Upper lobe of right lung (tissue), 1 donor: ENCODE data around the gene SERPINB8. TPM values are rescaled to one million over a fixed set of nuclear protein-coding genes. Genes with fewer than 3 reads are reported as not detected.

Source experiments
- ATAC-seq: fragments of 200-7000 bp; cut with Tn5 transposase; one replicate; pipeline ENCODE4 v1.9.1; 2020; ENCODE audit warnings: mild to moderate bottlenecking, moderate library complexity
- DNase-seq: peaks from one replicate; pipeline ENCODE4 v3.0.0-alpha.2; 2020
- H3K27ac ChIP-seq: fragments of 200-600 bp; one replicate; pipeline ENCODE4 v1.8.0; 2022
- H3K27me3 ChIP-seq: fragments of 200-600 bp; one replicate; pipeline ENCODE4 v1.8.0; 2022; ENCODE audit warnings: mild to moderate bottlenecking
- H3K36me3 ChIP-seq: fragments of 200-600 bp; one replicate; pipeline ENCODE4 v1.8.0; 2022
- H3K4me1 ChIP-seq: fragments of 200-600 bp; one replicate; pipeline ENCODE4 v1.8.0; 2022
- H3K4me3 ChIP-seq: fragments of 200-600 bp; one replicate; pipeline ENCODE4 v1.8.0; 2022; ENCODE audit warnings: mild to moderate bottlenecking
- H3K9me3 ChIP-seq: fragments of 200-600 bp; one replicate; pipeline ENCODE4 v1.8.0; 2022
- CTCF ChIP-seq: fragments of 200-600 bp; IDR thresholded peaks from one replicate; pipeline ENCODE4 v1.8.0; 2022; ENCODE audit warnings: antibody characterized with exemption
- intact Hi-C: fragments of 100-400 bp; cut with DNase I; formaldehyde crosslinking; loops from one replicate; pipeline ENCODE4 v1.11.0; 2022
- total RNA-seq: library from RNA; stranded (reverse); fragmentation: NEBNext Ultra II Directional; extraction: Animal tissue kit (Norgen Biotek cat#: 25700); gene quantifications from one replicate; pipeline ENCODE4 v1.2.1, GENCODE V29; 2021
- donor health status: DM: no; HTN: yes; CAD: no; lungs with severe emphysema.

SERPINB8 gene
- total RNA-seq, 1 donor from 2014 or later = 24.6 TPM

GRCh38 chr18:64019922-64020756, 50.3 kb downstream of the SERPINB8 start:
- Histone ChIP-seq H3K36me3 (no peaks in the 10 kb centered on the region), H3K4me3 (no peak overlapping the region), H3K27me3 (no peaks in the 10 kb centered on the region), H3K4me1 (no peaks in the 10 kb centered on the region), H3K9me3 (no peaks in the 10 kb centered on the region), H3K27ac (no peak overlapping the region)
- no peak for TF ChIP-seq CTCF
- ATAC-seq (no peak), DNase-seq (no peak)
- intact Hi-C loops = no loop called here

GRCh38 chr18:64026350-64026749, 56.5 kb downstream of the SERPINB8 start:
- Histone ChIP-seq H3K9me3 (no peaks in the 10 kb centered on the region), H3K36me3 (no peaks in the 10 kb centered on the region), H3K4me1 (no peaks in the 10 kb centered on the region), H3K27ac (no peak overlapping the region), H3K4me3 (no peak overlapping the region), H3K27me3 (no peaks in the 10 kb centered on the region)
- ATAC-seq (no peak), DNase-seq (no peak)
- intact Hi-C loops = no loop called here
- TF ChIP-seq CTCF = no peak

GRCh38 chr18:64027931-64028695, 58.2 kb downstream of the SERPINB8 start:
- no peak overlapping the region for H3K4me3 ChIP-seq
- intact Hi-C loops = no loop called here
- no peaks in the 10 kb centered on the region for H3K4me1 ChIP-seq
- H3K27ac ChIP-seq = no peak overlapping the region
- H3K9me3 ChIP-seq = no peaks in the 10 kb centered on the region
- ATAC-seq (no peak), DNase-seq (no peak)
- no peak for TF ChIP-seq CTCF
- H3K36me3 ChIP-seq = no peaks in the 10 kb centered on the region
- H3K27me3 ChIP-seq = no peaks in the 10 kb centered on the region

GRCh38 chr18:64029096-64029495, 59.2 kb downstream of the SERPINB8 start:
- H3K27me3 ChIP-seq = no peaks in the 10 kb centered on the region
- no peak overlapping the region for H3K4me3 ChIP-seq
- no peak for TF ChIP-seq CTCF
- H3K4me1 ChIP-seq = no peaks in the 10 kb centered on the region
- intact Hi-C loops = no loop called here
- no peaks in the 10 kb centered on the region for H3K36me3 ChIP-seq
- DNase-seq (no peak), ATAC-seq (no peak)
- H3K27ac ChIP-seq = no peak overlapping the region
- no peaks in the 10 kb centered on the region for H3K9me3 ChIP-seq

- Histone ChIP-seq H3K9me3 (no peaks in the 10 kb centered on the region), H3K27ac (no peak overlapping the region), H3K36me3 (no peaks in the 10 kb centered on the region), H3K4me1 (no peaks in the 10 kb centered on the region), H3K27me3 (no peaks in the 10 kb centered on the region), H3K4me3 (no peak overlapping the region)
- ATAC-seq = no peak
- intact Hi-C loops = no loop called here
- DNase-seq = no peak
- no peak for TF ChIP-seq CTCF
Observed at GRCh38 chr18:64031411-64031810, 61.5 kb downstream of the SERPINB8 start.
